ENCODE data around the gene NCK2. TPM values are rescaled to one million over a fixed set of nuclear protein-coding genes. Genes with fewer than 3 reads are reported as not detected.

The NCK2 gene
- total and polyA plus RNA-seq, 7 donors = 26.5 to 111 (median 40.1) TPM

DNA sequence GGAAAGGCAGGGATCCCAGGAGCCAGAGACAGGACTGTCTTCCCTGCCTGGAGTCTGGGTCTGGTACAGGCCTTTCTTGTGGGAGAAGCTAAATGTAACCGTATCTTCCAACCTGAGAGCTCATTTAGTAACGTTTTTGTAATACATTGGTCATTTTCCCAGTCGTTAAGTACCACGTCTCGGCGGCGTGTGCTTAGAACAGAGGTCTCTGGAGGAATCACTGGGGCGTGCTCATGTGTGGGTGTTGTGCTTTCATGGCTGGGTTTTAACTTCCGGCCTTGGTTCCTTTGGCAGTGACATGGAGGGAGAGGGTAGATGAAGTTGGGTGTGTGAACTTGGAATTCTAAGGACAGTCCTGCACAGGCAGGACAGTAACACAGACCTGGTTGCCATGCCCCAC, 79.7 kb downstream of the NCK2 start:
- H3K36me3 ChIP-seq (ENCODE audit: insufficient read depth in 1 of 2, low read depth in 1 of 2) = no peaks in the 10 kb centered on the region
- ATAC-seq (peak in 1 of 4 donors; percentile 41), DNase-seq (no peak)
- no peak overlapping the region for H3K27ac ChIP-seq
- TF ChIP-seq, protein P1, sequence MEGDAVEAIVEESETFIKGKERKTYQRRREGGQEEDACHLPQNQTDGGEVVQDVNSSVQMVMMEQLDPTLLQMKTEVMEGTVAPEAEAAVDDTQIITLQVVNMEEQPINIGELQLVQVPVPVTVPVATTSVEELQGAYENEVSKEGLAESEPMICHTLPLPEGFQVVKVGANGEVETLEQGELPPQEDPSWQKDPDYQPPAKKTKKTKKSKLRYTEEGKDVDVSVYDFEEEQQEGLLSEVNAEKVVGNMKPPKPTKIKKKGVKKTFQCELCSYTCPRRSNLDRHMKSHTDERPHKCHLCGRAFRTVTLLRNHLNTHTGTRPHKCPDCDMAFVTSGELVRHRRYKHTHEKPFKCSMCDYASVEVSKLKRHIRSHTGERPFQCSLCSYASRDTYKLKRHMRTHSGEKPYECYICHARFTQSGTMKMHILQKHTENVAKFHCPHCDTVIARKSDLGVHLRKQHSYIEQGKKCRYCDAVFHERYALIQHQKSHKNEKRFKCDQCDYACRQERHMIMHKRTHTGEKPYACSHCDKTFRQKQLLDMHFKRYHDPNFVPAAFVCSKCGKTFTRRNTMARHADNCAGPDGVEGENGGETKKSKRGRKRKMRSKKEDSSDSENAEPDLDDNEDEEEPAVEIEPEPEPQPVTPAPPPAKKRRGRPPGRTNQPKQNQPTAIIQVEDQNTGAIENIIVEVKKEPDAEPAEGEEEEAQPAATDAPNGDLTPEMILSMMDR (IDR thresholded peaks at IDR 0.05) = no peak
- WGBS, 3 donors = 33 to 62% (median 40%) methylated on average over 9 of the region's 9 CpGs
- peaks cover 9% of the 10 kb centered on the region for H3K9me3 ChIP-seq
- H3K4me1 ChIP-seq = peaks cover 40% of the 10 kb centered on the region
- no peaks in the 10 kb centered on the region for H3K27me3 ChIP-seq (ENCODE audit: insufficient read depth in 3 of 3, low read length in 2 of 3)
- intact Hi-C loops (cut with DNase I) = no loop called here
- no peak overlapping the region for H3K4me3 ChIP-seq

DNA sequence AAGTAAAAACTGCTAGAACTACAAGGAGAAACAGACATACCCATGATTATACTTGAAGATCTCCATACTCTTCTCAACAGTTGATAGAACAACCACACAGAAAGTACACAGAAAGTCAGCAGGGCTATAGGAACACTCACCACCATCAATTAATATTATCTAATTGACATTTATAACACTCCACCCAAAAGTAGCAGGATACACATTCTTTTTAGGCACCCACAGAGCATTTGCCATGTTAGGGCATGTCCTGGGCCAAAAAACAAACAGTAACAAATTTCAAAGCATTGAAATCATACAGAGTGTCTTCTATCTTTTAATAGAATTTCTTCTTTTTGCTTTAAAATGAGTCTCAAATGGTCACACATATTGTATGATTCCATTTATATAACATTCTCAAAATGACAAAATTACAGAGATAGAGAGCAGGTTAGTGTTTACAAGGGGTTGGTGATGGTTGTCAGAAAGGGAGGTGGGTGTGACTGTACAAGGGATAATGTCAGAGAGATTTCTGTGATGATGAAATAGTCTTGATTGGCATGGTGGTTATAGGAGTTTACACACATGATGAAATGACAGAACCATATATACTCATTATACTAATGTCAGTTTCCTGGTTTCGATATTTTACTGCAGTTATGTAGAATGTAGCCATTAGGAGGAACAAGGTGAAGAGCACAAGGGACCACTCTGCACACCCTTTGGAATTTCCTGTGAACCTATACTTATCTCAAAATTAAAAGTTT, 82.8 kb downstream of the NCK2 start:
- no peaks in the 10 kb centered on the region for H3K27me3 ChIP-seq (ENCODE audit: insufficient read depth in 3 of 3, low read length in 2 of 3)
- WGBS, 3 donors = 79 to 100% (median 94%) methylated on average over 1 of the region's 1 CpG
- intact Hi-C loops (cut with DNase I) = no loop called here
- no peak overlapping the region for H3K4me3 ChIP-seq
- H3K36me3 ChIP-seq (ENCODE audit: insufficient read depth in 1 of 2, low read depth in 1 of 2) = no peaks in the 10 kb centered on the region
- ATAC-seq (no peak), DNase-seq (no peak)
- peaks cover 14% of the 10 kb centered on the region for H3K4me1 ChIP-seq
- TF ChIP-seq, protein P1 (IDR thresholded peaks at IDR 0.05) = no peak
- H3K27ac ChIP-seq = no peak overlapping the region
- peaks cover 28% of the 10 kb centered on the region for H3K9me3 ChIP-seq

- H3K4me3 ChIP-seq = no peak overlapping the region
- ATAC-seq = no peak
- H3K36me3 ChIP-seq (ENCODE audit: insufficient read depth in 1 of 2, low read depth in 1 of 2) = no peaks in the 10 kb centered on the region
- no peak for DNase-seq
- H3K27ac ChIP-seq = no peak overlapping the region
- H3K27me3 ChIP-seq (ENCODE audit: insufficient read depth in 3 of 3, low read length in 2 of 3) = no peaks in the 10 kb centered on the region
- peaks cover 29% of the 10 kb centered on the region for H3K9me3 ChIP-seq
- intact Hi-C loops (cut with DNase I) = no loop called here
- TF ChIP-seq, protein P1 (IDR thresholded peaks at IDR 0.05) = no peak
- H3K4me1 ChIP-seq = peaks cover 9% of the 10 kb centered on the region
These were observed 83.8 kb downstream of the NCK2 start for GRCh38 chr2:105828558-105828957.

DNA sequence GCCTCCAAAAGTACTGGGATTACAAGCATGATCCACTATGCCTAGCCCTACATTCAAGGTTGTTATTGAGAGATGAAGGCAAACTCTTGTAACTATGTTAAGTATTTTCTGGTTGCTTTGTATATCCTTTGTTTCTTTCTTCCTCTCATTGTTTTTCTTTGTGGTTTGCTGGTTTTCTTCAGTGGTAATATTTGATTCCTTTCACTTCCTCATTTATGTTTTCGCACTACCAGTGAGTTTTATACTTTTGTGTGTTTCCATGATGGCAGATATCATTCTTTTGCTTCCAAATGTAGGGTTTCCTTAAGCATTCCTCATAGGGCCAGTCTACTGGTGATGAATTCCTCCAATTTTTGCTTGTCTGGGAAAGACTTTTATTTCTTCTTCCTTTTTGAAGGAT, 90.2 kb downstream of the NCK2 start:
- Histone ChIP-seq H3K4me3 (no peak overlapping the region), H3K27ac (no peak overlapping the region), H3K4me1 (peaks cover 8% of the 10 kb centered on the region), H3K36me3 (ENCODE audit: insufficient read depth in 1 of 2, low read depth in 1 of 2) (no peaks in the 10 kb centered on the region), H3K9me3 (peaks cover 35% of the 10 kb centered on the region), H3K27me3 (ENCODE audit: insufficient read depth in 3 of 3, low read length in 2 of 3) (no peaks in the 10 kb centered on the region)
- intact Hi-C loops (cut with DNase I) = no loop called here
- TF ChIP-seq, protein P1 (IDR thresholded peaks at IDR 0.05) = no peak
- ATAC-seq (no peak), DNase-seq (no peak)
- WGBS, 3 donors = 94 to 97% (median 97%) methylated on average over 1 of the region's 1 CpG

DNA sequence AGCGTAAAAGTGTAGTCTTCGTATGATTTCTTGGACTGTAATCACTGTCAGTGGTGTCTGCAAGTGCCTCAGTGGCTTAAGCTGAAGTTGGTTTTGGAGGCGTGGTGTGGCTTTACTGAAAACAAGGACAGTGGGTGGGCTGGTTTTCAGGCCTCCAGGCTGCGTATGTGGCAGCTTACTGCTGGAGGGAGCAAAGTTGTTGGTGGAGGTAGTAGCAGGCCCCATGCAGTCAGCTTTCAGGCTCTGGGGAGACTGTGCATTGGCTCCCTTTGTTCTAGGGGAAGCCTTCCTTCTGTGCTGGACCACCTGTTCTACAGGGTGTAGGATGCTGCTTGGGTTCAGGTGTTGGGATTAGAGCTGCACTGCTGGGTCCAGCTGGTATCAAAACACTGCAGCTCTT, 91.6 kb downstream of the NCK2 start:
- H3K27me3 ChIP-seq (ENCODE audit: insufficient read depth in 3 of 3, low read length in 2 of 3) = no peaks in the 10 kb centered on the region
- no peaks in the 10 kb centered on the region for H3K36me3 ChIP-seq (ENCODE audit: insufficient read depth in 1 of 2, low read depth in 1 of 2)
- DNase-seq = no peak
- H3K4me3 ChIP-seq = no peak overlapping the region
- no peak overlapping the region for H3K27ac ChIP-seq
- H3K9me3 ChIP-seq = peaks cover 27% of the 10 kb centered on the region
- H3K4me1 ChIP-seq = peaks cover 12% of the 10 kb centered on the region
- ATAC-seq = no peak
- 98% methylated on average over 4 of the region's 4 CpGs for WGBS, 3 donors
- intact Hi-C loops (cut with DNase I) = no loop called here
- TF ChIP-seq, protein P1 (IDR thresholded peaks at IDR 0.05) = no peak

Measured in psoas muscle (tissue), 8 donors.